Measurements from ENCODE around the gene PEPD.

Gene PEPD

DNA sequence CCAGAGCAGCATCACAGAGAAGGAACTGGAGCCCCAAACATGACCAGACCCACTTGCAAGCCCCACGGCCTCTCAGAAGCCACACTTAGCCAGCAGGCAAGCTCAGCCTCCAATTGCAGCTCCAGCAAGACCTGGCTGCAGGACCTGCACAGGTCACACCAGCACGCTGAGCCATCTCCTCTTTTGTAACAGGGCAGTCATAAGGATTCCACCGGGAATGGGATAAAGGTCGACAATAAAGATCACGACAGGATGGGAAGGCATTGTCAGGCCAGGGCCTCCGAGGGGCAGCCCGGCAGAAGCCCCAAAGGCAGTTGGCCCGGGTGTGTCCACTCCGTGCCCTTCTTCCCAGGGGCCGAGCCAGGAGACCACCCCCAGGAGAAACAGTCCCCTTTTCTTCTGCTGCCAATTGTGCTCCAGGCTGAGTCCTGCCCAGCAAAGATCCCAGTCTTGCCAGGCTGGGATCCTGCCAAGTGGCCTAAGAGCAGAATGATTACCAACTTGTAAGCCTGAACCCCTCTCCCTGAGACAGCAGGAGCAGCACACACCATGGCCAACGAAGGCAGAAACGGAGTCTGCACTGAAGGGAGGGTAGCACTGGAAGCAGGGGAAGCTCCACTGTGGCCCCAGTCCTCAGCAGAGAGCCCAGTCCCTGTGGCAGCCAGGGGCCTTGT is 12.5 kb downstream of the PEPD start:
- H3K9me3 ChIP-seq = no peaks in the 10 kb centered on the region
- DNase-seq = no peak
- TF ChIP-seq, protein P1, sequence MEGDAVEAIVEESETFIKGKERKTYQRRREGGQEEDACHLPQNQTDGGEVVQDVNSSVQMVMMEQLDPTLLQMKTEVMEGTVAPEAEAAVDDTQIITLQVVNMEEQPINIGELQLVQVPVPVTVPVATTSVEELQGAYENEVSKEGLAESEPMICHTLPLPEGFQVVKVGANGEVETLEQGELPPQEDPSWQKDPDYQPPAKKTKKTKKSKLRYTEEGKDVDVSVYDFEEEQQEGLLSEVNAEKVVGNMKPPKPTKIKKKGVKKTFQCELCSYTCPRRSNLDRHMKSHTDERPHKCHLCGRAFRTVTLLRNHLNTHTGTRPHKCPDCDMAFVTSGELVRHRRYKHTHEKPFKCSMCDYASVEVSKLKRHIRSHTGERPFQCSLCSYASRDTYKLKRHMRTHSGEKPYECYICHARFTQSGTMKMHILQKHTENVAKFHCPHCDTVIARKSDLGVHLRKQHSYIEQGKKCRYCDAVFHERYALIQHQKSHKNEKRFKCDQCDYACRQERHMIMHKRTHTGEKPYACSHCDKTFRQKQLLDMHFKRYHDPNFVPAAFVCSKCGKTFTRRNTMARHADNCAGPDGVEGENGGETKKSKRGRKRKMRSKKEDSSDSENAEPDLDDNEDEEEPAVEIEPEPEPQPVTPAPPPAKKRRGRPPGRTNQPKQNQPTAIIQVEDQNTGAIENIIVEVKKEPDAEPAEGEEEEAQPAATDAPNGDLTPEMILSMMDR (IDR thresholded peaks at IDR 0.05) = no peak
- H3K27me3 ChIP-seq = no peaks in the 10 kb centered on the region
- no peak overlapping the region for H3K27ac ChIP-seq
- H3K4me1 ChIP-seq = peaks cover 0 to 9% (median 0%) of the 10 kb centered on the region in 4 donors
- no peak overlapping the region for H3K4me3 ChIP-seq
- H3K36me3 ChIP-seq = peaks cover 0 to 51% (median 13%) of the 10 kb centered on the region in 3 donors
- intact Hi-C loops (cut with DNase I; ENCODE audit: low total_unique reads) = no loop called here

DNA sequence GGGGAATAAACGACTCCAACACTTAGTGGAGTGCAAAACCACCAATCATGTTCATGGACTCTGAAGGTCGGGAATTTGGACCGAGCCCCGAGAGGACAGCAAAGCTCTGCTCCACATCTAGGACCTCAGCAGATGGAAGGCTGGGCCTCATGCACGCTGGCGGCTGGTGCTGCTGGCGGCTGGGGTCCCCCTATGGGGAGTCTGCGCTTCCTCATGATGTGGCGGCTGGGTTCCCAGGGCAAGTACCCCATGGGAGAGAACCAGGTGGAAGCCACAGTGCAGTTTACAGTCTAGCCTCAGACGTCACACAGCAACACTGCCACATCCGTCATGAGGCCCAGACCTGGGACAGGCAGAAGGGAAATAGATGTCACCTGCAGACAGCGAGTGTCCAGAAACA is 13.2 kb downstream of the PEPD start:
- Histone ChIP-seq H3K36me3 (peaks cover 0 to 58% (median 13%) of the 10 kb centered on the region in 3 donors), H3K4me3 (no peak overlapping the region), H3K4me1 (peaks cover 0 to 9% (median 0%) of the 10 kb centered on the region in 4 donors), H3K9me3 (no peaks in the 10 kb centered on the region), H3K27ac (no peak overlapping the region), H3K27me3 (no peaks in the 10 kb centered on the region)
- no peak for DNase-seq
- TF ChIP-seq, protein P1 (IDR thresholded peaks at IDR 0.05) = no peak
- intact Hi-C loops (cut with DNase I; ENCODE audit: low total_unique reads) = no loop called here

DNA sequence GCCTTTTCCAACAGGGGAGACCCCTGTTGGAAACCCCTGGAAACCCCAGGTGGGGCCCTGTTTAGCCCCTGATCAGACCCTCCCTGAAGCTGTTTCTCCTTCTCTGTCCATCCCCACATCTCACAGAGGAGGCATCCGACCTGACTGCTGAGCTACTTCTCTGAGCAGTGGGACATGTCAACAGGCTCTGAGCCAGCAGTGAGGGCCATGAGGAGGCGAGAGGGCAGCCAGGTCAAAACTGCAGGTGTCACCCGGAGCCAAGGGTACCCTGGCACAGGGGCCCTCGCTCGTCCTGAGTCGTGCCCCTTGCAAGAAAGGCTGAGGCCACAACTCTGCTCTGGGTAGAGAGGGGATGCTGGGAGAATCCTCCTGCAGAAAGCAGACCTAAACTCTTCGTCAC is 13.6 kb downstream of the PEPD start:
- H3K4me1 ChIP-seq = peaks cover 0 to 9% (median 0%) of the 10 kb centered on the region in 4 donors
- no peak overlapping the region for H3K27ac ChIP-seq
- DNase-seq = no peak
- H3K9me3 ChIP-seq = no peaks in the 10 kb centered on the region
- peaks cover 0 to 62% (median 13%) of the 10 kb centered on the region in 3 donors for H3K36me3 ChIP-seq
- no peaks in the 10 kb centered on the region for H3K27me3 ChIP-seq
- intact Hi-C loops (cut with DNase I; ENCODE audit: low total_unique reads) = no loop called here
- TF ChIP-seq, protein P1 (IDR thresholded peaks at IDR 0.05) = no peak
- no peak overlapping the region for H3K4me3 ChIP-seq

DNA sequence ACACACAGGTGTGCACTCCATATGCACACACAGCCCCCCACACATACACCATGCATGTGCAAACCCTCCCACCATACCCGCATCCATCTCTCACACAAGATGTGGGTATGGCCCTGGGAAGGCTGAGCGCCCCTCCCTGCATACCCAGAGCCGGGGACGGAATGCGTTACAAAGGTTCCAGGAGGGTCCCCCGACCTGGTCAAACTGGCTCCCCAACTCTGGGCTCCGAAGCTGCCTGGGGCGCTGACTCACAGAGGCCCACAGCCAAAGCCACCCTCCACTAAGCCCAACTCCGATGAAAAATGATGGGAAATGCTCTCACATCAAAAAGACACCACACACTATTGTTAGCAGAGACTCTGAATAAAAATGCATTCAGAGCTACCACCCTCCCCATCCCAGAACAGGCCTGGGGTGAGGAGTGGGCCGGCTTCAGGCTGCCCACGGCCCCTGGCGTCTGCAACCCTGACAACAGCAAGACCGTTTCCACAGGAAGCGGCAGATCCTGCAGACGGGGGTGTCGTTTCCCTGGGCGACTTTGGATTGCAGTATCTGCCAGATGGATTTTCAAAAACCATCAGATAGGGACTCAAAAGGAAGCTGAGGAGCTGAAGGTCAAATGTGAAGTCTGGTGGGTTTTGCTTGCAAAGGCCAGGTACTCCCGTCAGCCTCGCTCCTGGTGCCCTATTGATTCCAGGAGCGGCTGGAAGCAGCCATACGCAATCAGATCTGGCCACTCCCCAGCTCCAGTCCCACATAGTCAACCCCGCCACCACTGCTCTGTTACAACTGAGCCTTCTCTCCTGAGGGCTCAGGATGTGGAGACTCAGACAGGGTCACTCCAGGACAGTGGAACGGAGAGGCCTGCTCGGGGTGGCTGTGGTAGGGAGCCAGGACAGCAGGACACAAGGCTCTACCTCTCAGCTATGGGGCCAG is 14.3 kb downstream of the PEPD start:
- H3K4me1 ChIP-seq = peaks cover 0 to 9% (median 0%) of the 10 kb centered on the region in 4 donors
- H3K4me3 ChIP-seq = no peak overlapping the region
- no peak overlapping the region for H3K27ac ChIP-seq
- no peaks in the 10 kb centered on the region for H3K27me3 ChIP-seq
- intact Hi-C loops (cut with DNase I; ENCODE audit: low total_unique reads) = no loop called here
- TF ChIP-seq, protein P1 (IDR thresholded peaks at IDR 0.05) = no peak
- DNase-seq = no peak
- H3K9me3 ChIP-seq = no peaks in the 10 kb centered on the region
- H3K36me3 ChIP-seq = peaks cover 0 to 61% (median 13%) of the 10 kb centered on the region in 3 donors

DNA sequence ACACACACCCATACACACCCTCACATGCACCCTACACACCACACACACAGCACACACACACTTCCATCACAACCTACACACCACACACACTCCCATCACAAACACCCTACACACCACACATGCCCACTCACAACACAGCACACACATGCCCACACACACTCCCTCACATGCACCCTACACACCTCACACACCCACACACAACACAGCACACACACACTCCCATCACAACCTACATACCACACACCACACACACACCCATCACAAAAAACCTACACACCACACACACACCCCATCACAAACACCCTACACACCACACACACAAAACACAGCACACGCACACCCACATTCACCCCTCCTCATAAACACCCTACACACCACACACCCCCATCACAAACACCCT is 15.1 kb downstream of the PEPD start:
- no peak overlapping the region for H3K27ac ChIP-seq
- intact Hi-C loops (cut with DNase I; ENCODE audit: low total_unique reads) = no loop called here
- H3K36me3 ChIP-seq = peaks cover 0 to 59% (median 13%) of the 10 kb centered on the region in 3 donors
- no peak for DNase-seq
- no peaks in the 10 kb centered on the region for H3K27me3 ChIP-seq
- peaks cover 0 to 9% (median 0%) of the 10 kb centered on the region in 4 donors for H3K4me1 ChIP-seq
- H3K9me3 ChIP-seq = no peaks in the 10 kb centered on the region
- H3K4me3 ChIP-seq = no peak overlapping the region
- TF ChIP-seq, protein P1 (IDR thresholded peaks at IDR 0.05) = no peak
